SU-DHL-6 (cell line): ENCODE measurements around the gene DCAF5.

Experiments used
- H2AFZ ChIP-seq: fragments of 200-600 bp; sonication (generic); 2 replicates; pipeline ENCODE4 v1.6.1; 2014; ENCODE audit warnings: low read depth, mild to moderate bottlenecking, moderate library complexity, mixed read lengths, antibody characterized with exemption, low read length; ENCODE audit not compliant: severe bottlenecking
- H3F3A ChIP-seq: fragments of 200-600 bp; shearing (Covaris generic); 2 replicates; pipeline ENCODE4 v1.6.0; 2016; ENCODE audit warnings: antibody characterized with exemption, mild to moderate bottlenecking; ENCODE audit not compliant: insufficient read depth
- H3K27ac ChIP-seq: fragments of 200-600 bp; sonication (generic); 2 replicates; pipeline ENCODE4 v1.5.1; 2016; ENCODE audit warnings: low read depth, mild to moderate bottlenecking, low read length, moderate library complexity, mixed read lengths
- H3K27me3 ChIP-seq: fragments of 200-600 bp; sonication (generic), shearing (Covaris generic); 2 replicates; pipeline ENCODE4 v1.6.0; 2014; ENCODE audit warnings: mild to moderate bottlenecking, low read length
- H3K36me3 ChIP-seq: fragments of 200-600 bp; sonication (generic); 2 replicates; pipeline ENCODE4 v1.6.1; 2014; ENCODE audit warnings: mild to moderate bottlenecking, low read length, mixed read lengths
- H3K4me2 ChIP-seq: fragments of 300-600, 200-600 bp; shearing (Covaris generic), sonication (generic); 2 replicates; pipeline ENCODE4 v1.6.0; 2014; ENCODE audit warnings: low read length, low read depth, mild to moderate bottlenecking; ENCODE audit not compliant: poor library complexity, severe bottlenecking
- H3K4me3 ChIP-seq: fragments of 200-600 bp; sonication (generic); 2 replicates; pipeline ENCODE4 v1.5.1; 2014; ENCODE audit warnings: antibody characterized with exemption, low read length, mild to moderate bottlenecking, mixed read lengths; ENCODE audit not compliant: insufficient read depth, poor library complexity, severe bottlenecking
- H3K79me2 ChIP-seq: fragments of 200-600 bp; sonication (generic); 2 replicates; pipeline ENCODE4 v1.6.1; 2014; ENCODE audit warnings: mild to moderate bottlenecking, low read length, moderate library complexity; ENCODE audit not compliant: insufficient read depth
- H3K9ac ChIP-seq: fragments of 200-600 bp; sonication (generic); 2 replicates; pipeline ENCODE4 v1.7.0; 2014; ENCODE audit warnings: mild to moderate bottlenecking, low read length
- H3K9me2 ChIP-seq: fragments of 200-600 bp; sonication (generic); replicated peaks from 2 replicates; pipeline ENCODE4 v1.6.1; 2014; ENCODE audit warnings: low read length; ENCODE audit not compliant: insufficient read depth
- H3K9me3 ChIP-seq: fragments of 200-600 bp; sonication (generic); 2 replicates; pipeline ENCODE4 v1.6.1; 2014; ENCODE audit warnings: low read length, mixed read lengths; ENCODE audit not compliant: insufficient read depth
- H4K20me1 ChIP-seq: fragments of 200-600 bp; sonication (generic); 2 replicates; pipeline ENCODE4 v1.6.1; 2014; ENCODE audit warnings: low read depth, mild to moderate bottlenecking, antibody characterized with exemption, low read length, moderate library complexity, mixed read lengths
- CTCF ChIP-seq: fragments of 200-600 bp; sonication (generic); IDR thresholded peaks from one replicate; pipeline ENCODE4 v1.5.1; 2017; ENCODE audit warnings: antibody characterized with exemption, mild to moderate bottlenecking, low read length, moderate library complexity; ENCODE audit not compliant: insufficient read depth, poor library complexity, severe bottlenecking
- EZH2phosphoT487 ChIP-seq: fragments of 200-600 bp; sonication (generic), shearing (Covaris generic); conservative IDR thresholded peaks from 2 replicates; pipeline ENCODE4 v1.6.1; 2018; ENCODE audit warnings: mild to moderate bottlenecking, antibody characterized with exemption, low read length, moderate library complexity, mixed read lengths

The DCAF5 gene

DNA sequence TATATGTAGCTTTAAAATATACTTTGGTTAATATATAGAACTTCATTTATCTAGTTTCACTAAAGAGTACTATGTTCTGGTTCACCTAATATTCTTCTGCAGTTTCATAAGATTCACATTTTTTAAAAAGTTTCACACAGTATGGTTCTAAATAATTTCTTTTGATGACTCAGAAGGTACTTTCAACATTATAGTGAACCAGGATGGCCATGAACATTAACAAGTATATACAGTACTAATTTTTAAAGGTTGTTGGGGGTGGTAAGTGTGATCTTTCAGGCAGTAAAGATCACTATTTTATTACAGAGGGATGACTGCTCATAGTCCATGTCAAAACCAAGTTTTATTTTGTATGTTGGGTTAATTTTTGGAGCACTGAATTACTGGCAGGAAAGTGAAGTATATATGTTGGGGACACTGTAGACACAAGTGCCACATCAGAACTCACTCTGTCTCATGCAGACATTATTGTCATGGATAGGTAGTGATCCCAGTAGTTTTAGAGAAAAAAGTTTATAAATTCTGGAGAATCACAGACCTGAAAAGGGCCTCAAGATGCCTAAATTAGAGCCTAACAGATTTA is 60.0 kb downstream of the DCAF5 start:
- no peak overlapping the region for H3K27ac ChIP-seq
- no peak overlapping the region for H3K9ac ChIP-seq
- H2AFZ ChIP-seq, result no peak overlapping the region
- no peaks in the 10 kb centered on the region for H3K27me3 ChIP-seq
- TF ChIP-seq EZH2phosphoT487 (no peak), CTCF (no peak)
- no peaks in the 10 kb centered on the region for H3K79me2 ChIP-seq
- no peak overlapping the region for H3K4me2 ChIP-seq
- H3F3A ChIP-seq, result no peaks in the 10 kb centered on the region
- H3K9me2 ChIP-seq, result no peaks in the 10 kb centered on the region
- no peaks in the 10 kb centered on the region for H4K20me1 ChIP-seq
- no peaks in the 10 kb centered on the region for H3K9me3 ChIP-seq
- no peaks in the 10 kb centered on the region; the same call in 1 of the 2 replicates for H3K36me3 ChIP-seq
- no peak overlapping the region for H3K4me3 ChIP-seq

GRCh38 chr14:69091695-69092094 is 61.2 kb downstream of the DCAF5 start:
- H2AFZ ChIP-seq, result no peak overlapping the region
- H3K9me3 ChIP-seq, result no peaks in the 10 kb centered on the region
- no peak overlapping the region for H3K4me2 ChIP-seq
- H3F3A ChIP-seq, result no peaks in the 10 kb centered on the region
- no peak for TF ChIP-seq EZH2phosphoT487
- no peak for TF ChIP-seq CTCF
- H3K4me3 ChIP-seq, result no peak overlapping the region
- no peaks in the 10 kb centered on the region for H4K20me1 ChIP-seq
- H3K9me2 ChIP-seq, result no peaks in the 10 kb centered on the region
- no peaks in the 10 kb centered on the region; the same call in 1 of the 2 replicates for H3K36me3 ChIP-seq
- no peak overlapping the region for H3K27ac ChIP-seq
- no peak overlapping the region for H3K9ac ChIP-seq
- H3K27me3 ChIP-seq, result no peaks in the 10 kb centered on the region
- H3K79me2 ChIP-seq, result no peaks in the 10 kb centered on the region

DNA sequence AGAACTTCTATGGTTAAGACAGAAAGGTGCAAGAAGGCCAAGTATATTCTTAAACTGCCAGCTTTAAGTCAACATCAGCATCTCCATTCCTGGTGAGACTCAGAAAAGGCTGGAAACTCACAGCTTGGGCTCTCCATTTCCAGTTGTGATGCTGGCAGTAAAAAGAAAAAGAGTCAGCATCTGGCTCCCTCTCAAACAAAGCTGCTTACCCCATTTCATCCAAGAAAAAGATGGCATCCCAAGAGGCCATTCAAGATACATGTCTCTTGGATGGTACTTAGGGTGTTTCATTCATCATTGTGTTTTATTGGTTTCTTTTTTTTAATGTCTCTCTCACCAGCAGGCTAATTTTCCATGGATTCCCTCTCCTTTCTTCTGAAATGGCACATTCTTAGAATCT is 61.9 kb downstream of the DCAF5 start:
- Histone ChIP-seq H3K27me3 (no peaks in the 10 kb centered on the region), H3K9me3 (no peaks in the 10 kb centered on the region), H2AFZ (no peak overlapping the region), H3K4me2 (no peak overlapping the region), H3K4me3 (no peak overlapping the region), H3F3A (no peaks in the 10 kb centered on the region), H3K27ac (no peak overlapping the region), H3K9me2 (no peaks in the 10 kb centered on the region), H4K20me1 (no peaks in the 10 kb centered on the region), H3K9ac (no peak overlapping the region), H3K36me3 (no peaks in the 10 kb centered on the region; the same call in 1 of the 2 replicates), H3K79me2 (no peaks in the 10 kb centered on the region)
- no peak for TF ChIP-seq CTCF
- no peak for TF ChIP-seq EZH2phosphoT487
